Posterior cingulate gyrus (tissue), 11 donors: ENCODE results near the gene RAB3IP.
"Not testable (repeated sequence)": the region's sequence is repeated elsewhere in the genome, so short reads cannot be mapped to it uniquely, and the experiment has no call there.

Source experiments
- DNase-seq, 10 donors: peaks; one replicate each; pipeline versions ENCODE4 v3.0.0 to v3.0.0-alpha.2; 2020 to 2021; ENCODE audit warnings: mixed read lengths in 3 of 10
- intact Hi-C: fragments of 100-400 bp; cut with DNase I; formaldehyde crosslinking; loops from one replicate; pipeline ENCODE4 v1.15.1; 2023

Gene RAB3IP

GRCh38 chr12:69833696-69834095, 95.0 kb downstream of the RAB3IP start:
- intact Hi-C loops, result loop anchor here (10.0 kb wide), 1 partner anchor 99 kb away; the partner anchor contains the start of gene RAB3IP
- DNase-seq, result no peak

- intact Hi-C loops, result loop anchor here (10.0 kb wide), 1 partner anchor 99 kb away; the partner anchor contains the start of gene RAB3IP
These were observed 95.5 kb downstream of the RAB3IP start for GRCh38 chr12:69834147-69834546.

GRCh38 chr12:69834576-69834975, 95.9 kb downstream of the RAB3IP start:
- no peak for DNase-seq
- intact Hi-C loops, result loop anchor here (10.0 kb wide), 1 partner anchor 100 kb away; the partner anchor contains the start of gene RAB3IP

More at GRCh38 chr12:69834147-69834546, 95.5 kb downstream of the RAB3IP start:
- DNase-seq, result no peak

- no peak for DNase-seq
- intact Hi-C loops, result loop anchor here (10.0 kb wide), 1 partner anchor 100 kb away; the partner anchor contains the start of gene RAB3IP
These were observed 96.4 kb downstream of the RAB3IP start for GRCh38 chr12:69835081-69835480.

GRCh38 chr12:69836015-69836414, 97.4 kb downstream of the RAB3IP start:
- intact Hi-C loops, result loop anchor here (10.0 kb wide), 1 partner anchor 101 kb away; the partner anchor contains the start of gene RAB3IP
- peak in 1 of 10 donors; percentile 71 for DNase-seq

GRCh38 chr12:69837191-69837590, 98.5 kb downstream of the RAB3IP start:
- peak in 1 of 10 donors; percentile 20 for DNase-seq
- intact Hi-C loops, result loop anchor here (10.0 kb wide), 1 partner anchor 102 kb away; the partner anchor contains the start of gene RAB3IP

GRCh38 chr12:69837657-69838415, 99.2 kb downstream of the RAB3IP start:
- no peak for DNase-seq
- intact Hi-C loops, result loop anchor here (10.0 kb wide), 1 partner anchor 103 kb away; the partner anchor contains the start of gene RAB3IP

GRCh38 chr12:69840727-69841126, 102.1 kb downstream of the RAB3IP start:
- intact Hi-C loops, result no loop called here
- no peak for DNase-seq

GRCh38 chr12:69843608-69844007, 104.9 kb downstream of the RAB3IP start:
- intact Hi-C loops, result no loop called here
- peak in 1 of 10 donors; percentile 74 for DNase-seq

- intact Hi-C loops, result no loop called here
- peak in 1 of 10 donors; percentile 67 for DNase-seq
These were observed 105.8 kb downstream of the RAB3IP start for GRCh38 chr12:69844416-69844815.

- DNase-seq, result no peak
- intact Hi-C loops, result no loop called here
These were observed 106.2 kb downstream of the RAB3IP start for GRCh38 chr12:69844836-69845235.

GRCh38 chr12:69846976-69847375, 108.3 kb downstream of the RAB3IP start:
- DNase-seq, result peak in 1 of 10 donors; percentile 16
- intact Hi-C loops, result no loop called here

- no peak for DNase-seq
- intact Hi-C loops, result no loop called here
These were observed 113.3 kb downstream of the RAB3IP start for GRCh38 chr12:69851976-69852375.

GRCh38 chr12:69853176-69853961, 114.7 kb downstream of the RAB3IP start:
- intact Hi-C loops, result not testable (repeated sequence)
- DNase-seq, result peak in 2 of 10 donors; percentile 74 to 77

- DNase-seq, result no peak
- intact Hi-C loops, result no loop called here
These were observed 128.0 kb downstream of the RAB3IP start for GRCh38 chr12:69866698-69867097.

- no peak for DNase-seq
- intact Hi-C loops, result no loop called here
These were observed 130.0 kb downstream of the RAB3IP start for GRCh38 chr12:69868695-69869094.

GRCh38 chr12:69872804-69873203, 134.1 kb downstream of the RAB3IP start:
- intact Hi-C loops, result no loop called here
- DNase-seq, result no peak
